ENCODE data around the gene GPR146. TPM values are rescaled to one million over a fixed set of nuclear protein-coding genes. Genes with fewer than 3 reads are reported as not detected.
A peak's percentile ranks its signal among the peaks of the same experiment; 100 is the strongest.

GPR146 gene
- total RNA-seq, 3 donors from 2014 or later = 3.5 to 13.0 (median 5.7) TPM

- intact Hi-C loops (cut with DNase I, micrococcal nuclease) = no loop called here
- TF ChIP-seq, protein P1, sequence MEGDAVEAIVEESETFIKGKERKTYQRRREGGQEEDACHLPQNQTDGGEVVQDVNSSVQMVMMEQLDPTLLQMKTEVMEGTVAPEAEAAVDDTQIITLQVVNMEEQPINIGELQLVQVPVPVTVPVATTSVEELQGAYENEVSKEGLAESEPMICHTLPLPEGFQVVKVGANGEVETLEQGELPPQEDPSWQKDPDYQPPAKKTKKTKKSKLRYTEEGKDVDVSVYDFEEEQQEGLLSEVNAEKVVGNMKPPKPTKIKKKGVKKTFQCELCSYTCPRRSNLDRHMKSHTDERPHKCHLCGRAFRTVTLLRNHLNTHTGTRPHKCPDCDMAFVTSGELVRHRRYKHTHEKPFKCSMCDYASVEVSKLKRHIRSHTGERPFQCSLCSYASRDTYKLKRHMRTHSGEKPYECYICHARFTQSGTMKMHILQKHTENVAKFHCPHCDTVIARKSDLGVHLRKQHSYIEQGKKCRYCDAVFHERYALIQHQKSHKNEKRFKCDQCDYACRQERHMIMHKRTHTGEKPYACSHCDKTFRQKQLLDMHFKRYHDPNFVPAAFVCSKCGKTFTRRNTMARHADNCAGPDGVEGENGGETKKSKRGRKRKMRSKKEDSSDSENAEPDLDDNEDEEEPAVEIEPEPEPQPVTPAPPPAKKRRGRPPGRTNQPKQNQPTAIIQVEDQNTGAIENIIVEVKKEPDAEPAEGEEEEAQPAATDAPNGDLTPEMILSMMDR (IDR thresholded peaks at IDR 0.05) = no peak
- Histone ChIP-seq H3K9me3 (no peaks in the 10 kb centered on the region), H3K4me3 (no peak overlapping the region), H3K4me1 (ENCODE audit: low read depth) (peaks cover 13% of the 10 kb centered on the region), H3K36me3 (ENCODE audit: low read depth) (no peaks in the 10 kb centered on the region)
- DNase-seq (peak in 1 of 3 donors; percentile 51), ATAC-seq (no peak)
Measured at GRCh38 chr7:1054438-1054837, 10.1 kb downstream of the GPR146 start.

GRCh38 chr7:1054861-1055450 lies 10.6 kb downstream of the GPR146 start:
- H3K4me1 ChIP-seq (ENCODE audit: low read depth) = peaks cover 13% of the 10 kb centered on the region
- intact Hi-C loops (cut with DNase I, micrococcal nuclease) = no loop called here
- ATAC-seq = peak; percentile 27
- no peak overlapping the region for H3K4me3 ChIP-seq
- no peaks in the 10 kb centered on the region for H3K9me3 ChIP-seq
- DNase-seq = peak; percentile 58 to 72 (median 59)
- H3K36me3 ChIP-seq (ENCODE audit: low read depth) = no peaks in the 10 kb centered on the region
- TF ChIP-seq, protein P1 (IDR thresholded peaks at IDR 0.05) = no peak

- intact Hi-C loops (cut with DNase I, micrococcal nuclease) = no loop called here
Measured at GRCh38 chr7:1055491-1055955, 11.2 kb downstream of the GPR146 start.

DNA sequence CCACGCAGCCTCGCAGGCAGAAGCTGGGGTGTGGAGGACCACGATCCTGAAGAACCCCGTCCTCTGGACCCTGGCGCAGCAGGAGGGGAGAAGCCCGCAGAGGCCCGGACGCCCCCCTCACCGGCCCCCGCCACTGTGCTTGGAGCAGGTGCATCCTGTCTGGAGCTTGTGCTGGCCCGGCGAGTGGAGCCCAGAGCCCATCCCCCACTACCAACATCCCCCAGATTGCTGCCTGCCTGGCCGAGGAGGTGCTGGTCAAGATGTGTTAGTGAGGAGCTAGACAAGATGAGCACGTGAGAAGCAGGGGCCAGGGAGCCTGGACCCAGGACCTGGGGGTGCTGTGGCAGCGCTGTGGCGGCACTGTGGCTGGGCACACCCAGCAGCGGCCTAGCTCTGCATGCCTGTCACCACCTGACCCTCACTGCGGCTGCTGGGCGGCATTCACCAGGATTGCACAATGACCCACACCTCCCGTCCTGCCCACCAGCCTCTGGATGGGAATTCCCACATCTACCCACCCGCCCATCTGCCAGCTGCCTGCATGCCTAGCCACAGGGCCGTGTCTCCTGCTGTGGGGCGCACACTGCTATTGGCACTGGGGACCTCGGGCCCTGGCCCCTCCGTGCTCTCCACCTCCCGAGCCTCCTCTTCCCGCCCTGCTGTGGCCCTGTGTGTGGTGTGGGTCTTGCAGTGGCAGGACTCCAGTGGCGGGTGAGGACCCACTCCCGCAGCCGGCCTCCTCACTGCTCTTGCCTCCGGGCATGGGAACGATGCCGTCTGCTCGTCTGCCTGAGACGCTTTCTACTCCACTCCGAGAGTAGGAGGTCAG lies 11.8 kb downstream of the GPR146 start:
- no peak for ATAC-seq
- DNase-seq = peak in 1 of 3 donors; percentile 53
- H3K4me1 ChIP-seq (ENCODE audit: low read depth) = peaks cover 17% of the 10 kb centered on the region
- intact Hi-C loops (cut with DNase I, micrococcal nuclease) = no loop called here
- no peak overlapping the region for H3K4me3 ChIP-seq
- H3K9me3 ChIP-seq = no peaks in the 10 kb centered on the region
- TF ChIP-seq, protein P1 (IDR thresholded peaks at IDR 0.05) = no peak
- no peaks in the 10 kb centered on the region for H3K36me3 ChIP-seq (ENCODE audit: low read depth)

More at GRCh38 chr7:1055491-1055955, 11.2 kb downstream of the GPR146 start:
- ATAC-seq (no peak), DNase-seq (peak in 1 of 3 donors; percentile 31)
- H3K9me3 ChIP-seq = no peaks in the 10 kb centered on the region
- TF ChIP-seq, protein P1 (IDR thresholded peaks at IDR 0.05) = no peak
- H3K4me3 ChIP-seq = no peak overlapping the region
- H3K4me1 ChIP-seq (ENCODE audit: low read depth) = peaks cover 16% of the 10 kb centered on the region
- no peaks in the 10 kb centered on the region for H3K36me3 ChIP-seq (ENCODE audit: low read depth)

- intact Hi-C loops (cut with DNase I, micrococcal nuclease) = no loop called here
- peak in 1 of 3 donors; percentile 31 for DNase-seq
- TF ChIP-seq, protein P1 (IDR thresholded peaks at IDR 0.05) = no peak
- ATAC-seq = no peak
- H3K4me3 ChIP-seq = no peak overlapping the region
- peaks cover 17% of the 10 kb centered on the region for H3K4me1 ChIP-seq (ENCODE audit: low read depth)
- no peaks in the 10 kb centered on the region for H3K36me3 ChIP-seq (ENCODE audit: low read depth)
- H3K9me3 ChIP-seq = no peaks in the 10 kb centered on the region
Measured at GRCh38 chr7:1056785-1057410, 12.6 kb downstream of the GPR146 start.
